NCI-H2107 treated with DMSO at 0.1 percent for 48 hours (cell line): Measurements from ENCODE around the gene SBNO1.
A peak's percentile ranks its signal among the peaks of the same experiment; 100 is the strongest.
"Not testable (repeated sequence)": the region's sequence is repeated elsewhere in the genome, so short reads cannot be mapped to it uniquely, and the experiment has no call there.

Experiments
- DNase-seq: peaks from one replicate; lab custom pipeline; 2025; ENCODE audit not compliant: unreplicated experiment; lab: John Stamatoyannopoulos, UW

Gene SBNO1

GRCh38 chr12:123250471-123251383 is 113.9 kb downstream of the SBNO1 start:
- peak; percentile 62 for DNase-seq

DNA sequence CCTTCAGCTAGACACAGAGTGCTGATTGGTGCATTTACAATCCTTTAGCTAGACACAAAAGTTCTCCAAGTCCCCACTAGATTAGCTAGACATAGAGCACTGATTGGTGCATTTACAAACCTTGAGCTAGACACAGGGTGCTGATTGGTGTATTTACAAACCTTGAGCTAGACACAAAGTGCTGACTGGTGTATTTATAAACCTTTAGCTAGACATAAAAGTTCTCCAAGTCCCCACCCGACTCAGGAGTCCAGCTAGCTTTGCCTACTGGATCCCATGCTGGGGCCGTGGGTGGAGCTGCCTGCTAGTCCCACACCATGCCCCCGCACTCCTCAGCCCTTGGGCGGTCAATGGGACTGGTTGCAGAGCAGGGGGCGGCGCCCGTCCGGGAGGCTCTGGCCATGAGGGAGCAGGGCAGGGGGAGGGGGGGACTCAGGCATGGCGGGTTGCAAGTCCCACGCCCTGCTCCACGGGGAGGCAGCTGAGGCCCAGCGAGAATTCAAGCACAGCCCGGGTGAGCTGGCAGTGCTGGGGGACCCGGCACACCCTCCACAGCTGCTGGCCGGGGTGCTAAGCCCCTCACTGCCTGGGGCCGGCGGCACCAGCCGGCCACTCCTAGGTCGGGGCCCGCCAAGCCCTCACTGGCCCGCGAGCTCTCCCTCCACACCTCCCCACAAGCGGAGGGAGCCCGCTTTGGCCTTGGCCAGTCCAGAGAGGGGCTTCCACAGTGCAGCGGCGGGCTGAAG is 115.5 kb downstream of the SBNO1 start:
- not testable (repeated sequence) for DNase-seq

DNA sequence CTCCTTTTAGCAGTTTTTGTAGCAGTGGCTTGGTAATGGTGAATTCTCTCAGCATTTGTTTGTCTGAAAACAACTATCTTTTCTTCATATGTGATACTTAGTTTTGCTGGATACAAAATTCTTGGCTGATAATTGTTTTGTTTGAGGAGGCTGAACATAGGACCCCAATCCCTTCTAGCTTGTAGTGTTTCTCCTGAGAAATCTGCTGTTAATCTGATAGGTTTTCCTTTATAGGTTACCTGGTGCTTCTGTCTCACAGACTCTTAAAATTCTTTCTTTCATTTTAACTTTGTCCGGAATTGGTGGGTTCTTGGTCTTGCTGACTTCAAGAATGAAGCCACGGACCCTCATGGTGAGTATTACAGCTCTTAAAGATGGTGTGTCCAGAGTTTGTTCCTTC is 116.5 kb downstream of the SBNO1 start:
- not testable (repeated sequence) for DNase-seq

- DNase-seq, result no peak
Observed at GRCh38 chr12:123245678-123246077, 119.0 kb downstream of the SBNO1 start.

DNA sequence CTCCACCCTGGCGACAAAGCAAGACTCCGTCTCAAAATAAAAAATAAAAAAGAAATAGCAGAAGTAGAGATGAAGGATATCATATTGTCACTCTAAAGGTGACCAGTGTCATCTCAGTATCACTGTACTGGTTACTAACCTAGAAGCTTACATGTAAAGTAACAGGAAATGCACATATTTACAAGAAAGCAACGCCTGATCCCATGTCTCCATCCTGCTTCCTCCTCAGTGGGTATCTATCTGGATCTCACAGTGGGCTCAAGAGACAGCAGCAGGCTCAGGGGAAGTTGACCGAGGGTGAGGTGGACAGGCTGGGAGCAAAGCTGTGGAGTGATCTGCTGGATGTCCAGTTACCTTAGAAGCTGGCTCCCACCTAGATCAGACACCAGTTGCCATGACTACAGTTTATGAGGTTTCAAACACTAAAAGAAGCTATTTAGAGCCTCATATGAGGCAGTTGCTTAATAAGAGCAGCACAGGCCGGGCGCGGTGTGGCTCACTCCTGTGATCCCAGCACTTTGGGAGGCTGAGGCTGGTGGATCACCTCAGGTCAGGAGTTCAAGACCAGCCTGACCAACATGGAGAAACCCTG is 120.9 kb downstream of the SBNO1 start:
- DNase-seq, result no peak

DNA sequence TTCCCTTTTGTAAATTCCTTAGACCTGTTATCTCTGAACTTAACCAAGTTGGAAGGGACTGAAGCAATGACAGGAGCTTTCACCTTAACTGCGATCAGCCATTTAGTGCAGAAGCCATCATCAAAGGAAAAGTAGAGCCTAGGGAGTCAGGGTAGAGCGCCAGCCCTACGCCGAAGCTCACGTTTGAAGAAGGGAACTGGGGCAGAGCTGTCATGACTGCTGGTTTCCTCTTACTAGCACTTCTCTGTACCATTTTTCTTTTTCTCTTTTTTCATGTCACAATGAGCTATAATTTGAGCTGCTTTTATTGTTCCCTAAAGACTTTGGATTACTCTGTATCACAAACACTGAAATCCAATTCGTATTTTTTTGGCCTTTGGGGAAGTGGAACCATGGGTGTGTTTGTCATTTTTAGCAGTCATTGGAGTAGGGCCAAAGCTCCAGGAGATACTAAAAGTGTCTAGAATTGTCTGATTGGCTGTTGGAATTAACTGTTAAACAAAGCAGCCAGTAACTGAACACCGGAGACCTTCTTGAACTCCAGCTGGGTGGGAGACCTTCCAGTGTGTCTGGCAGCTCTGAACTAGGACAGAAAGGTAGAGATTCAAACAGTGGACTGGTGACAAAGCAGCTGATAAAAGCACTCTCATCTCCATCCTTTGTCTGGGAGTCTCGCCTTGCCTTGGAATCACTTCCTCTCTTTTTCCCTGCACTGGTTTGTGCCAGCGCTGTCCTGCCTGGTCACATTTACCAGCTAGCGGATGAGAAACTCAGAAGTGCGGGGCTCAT is 122.3 kb downstream of the SBNO1 start:
- peak; percentile 93 for DNase-seq
